GM21529 (cell line): ENCODE data around the gene ANO7.

ENCODE experiments used
- ATAC-seq: cut with Tn5 transposase; IDR thresholded peaks from one replicate; pipeline ENCODE4 v1.9.1; 2021; ENCODE audit not compliant: unreplicated experiment

Gene ANO7

DNA sequence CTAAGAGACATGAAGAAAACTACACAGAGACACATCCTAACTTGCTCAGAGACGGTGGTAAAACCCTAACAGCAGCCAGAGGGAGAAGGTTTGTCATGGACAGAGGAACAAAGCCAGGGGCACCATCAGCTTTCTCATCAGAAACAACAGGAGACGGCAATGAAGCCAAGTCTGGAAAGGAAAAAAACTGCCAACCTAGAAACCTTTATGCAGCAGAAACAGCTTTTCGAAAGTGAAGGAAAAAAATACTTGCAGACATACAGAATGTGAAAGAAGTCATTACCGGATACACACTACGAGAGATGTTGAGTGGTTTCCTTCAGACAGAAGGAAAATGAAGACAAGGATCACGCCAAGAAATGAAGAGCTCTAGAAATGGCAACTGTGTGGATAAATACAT lies 55.9 kb downstream of the ANO7 start:
- ATAC-seq, result no peak

DNA sequence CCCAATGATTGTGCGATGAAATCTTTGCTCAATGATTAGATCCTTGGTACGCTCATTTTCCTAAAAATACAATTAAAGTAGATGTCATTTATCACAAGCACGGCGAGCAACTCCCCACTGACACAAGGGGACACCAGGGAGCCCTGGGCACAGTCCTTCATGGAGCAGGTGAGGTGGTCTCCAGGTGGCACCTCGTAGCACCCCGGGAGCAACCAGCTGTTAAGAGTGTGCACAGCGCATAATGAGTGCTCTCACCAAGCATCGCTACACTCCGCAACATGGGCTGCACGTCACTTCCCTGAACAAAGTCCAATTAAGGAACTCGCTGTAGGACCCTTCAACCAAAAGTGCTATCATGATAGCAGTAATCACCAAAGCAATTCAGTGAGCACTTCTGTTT lies 59.8 kb downstream of the ANO7 start:
- no peak for ATAC-seq

DNA sequence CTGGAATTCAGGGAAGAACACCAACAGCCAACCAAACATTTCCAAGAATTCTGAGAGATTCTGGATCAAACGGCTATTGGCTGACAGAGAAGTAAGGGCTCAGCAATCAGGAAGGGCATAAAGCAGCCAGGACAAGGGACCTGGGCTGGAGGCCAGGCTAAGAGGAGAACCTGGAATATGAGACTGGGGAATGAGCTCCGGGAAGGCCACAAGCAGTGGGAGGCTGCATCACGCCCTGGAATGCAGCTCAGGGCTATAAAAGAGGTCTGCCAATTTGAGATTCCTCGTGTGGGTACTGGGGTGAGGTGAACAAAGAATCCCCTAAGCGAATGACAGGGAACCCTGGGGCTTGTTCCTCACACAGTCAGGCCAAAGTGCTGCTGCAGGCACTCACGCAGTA lies 60.4 kb downstream of the ANO7 start:
- no peak for ATAC-seq

DNA sequence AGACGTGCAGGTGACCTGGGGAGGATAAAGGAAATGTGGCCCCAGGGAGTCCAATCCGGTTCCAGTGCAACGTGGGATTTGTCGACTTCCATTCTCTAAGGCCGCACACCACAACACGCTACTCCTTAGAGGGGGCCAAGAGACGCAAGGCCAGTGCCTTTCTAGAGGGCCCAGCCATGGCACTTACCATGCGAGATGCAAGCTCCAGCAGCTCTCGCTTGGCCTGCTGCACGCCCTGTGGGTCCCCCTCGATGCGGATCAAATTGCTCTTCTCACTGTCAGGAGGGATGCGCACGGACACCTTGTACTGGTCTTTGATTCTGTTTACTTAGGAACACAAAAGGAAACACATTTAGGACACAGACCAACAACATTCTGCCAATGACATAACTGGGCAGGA lies 61.2 kb downstream of the ANO7 start:
- no peak for ATAC-seq

DNA sequence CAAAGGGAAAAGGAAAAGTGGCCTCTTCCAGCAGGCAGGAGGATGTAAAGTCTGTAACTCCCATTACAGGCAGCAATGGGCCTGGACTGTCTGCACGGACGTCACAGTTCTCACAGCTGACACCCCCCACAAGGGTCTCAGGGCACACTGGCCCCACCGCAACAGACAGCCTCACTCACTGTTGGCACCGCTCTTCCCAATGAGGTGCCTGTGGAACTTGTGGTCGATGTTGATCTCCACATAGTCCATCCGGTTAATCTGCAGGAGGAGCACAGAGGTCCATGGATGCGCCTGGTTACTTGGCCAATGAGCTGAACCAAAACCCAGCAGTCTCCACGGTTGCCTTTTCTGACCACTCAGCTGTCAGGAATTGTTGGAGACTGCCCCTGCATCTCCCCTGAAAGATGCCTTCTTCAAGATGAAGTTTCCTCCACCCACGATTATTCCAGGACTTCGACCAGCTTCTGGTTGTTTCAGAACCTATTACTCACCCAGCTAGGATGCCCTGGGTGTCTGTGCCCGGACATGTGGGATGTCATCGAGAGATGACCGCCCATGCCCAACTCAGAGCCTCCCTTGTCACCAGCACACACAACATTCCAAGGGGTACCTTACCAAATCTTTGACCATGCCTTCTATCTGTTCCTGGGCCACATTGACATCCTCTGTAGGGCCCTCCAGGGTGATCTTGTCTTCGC lies 64.5 kb downstream of the ANO7 start:
- ATAC-seq, result no peak

DNA sequence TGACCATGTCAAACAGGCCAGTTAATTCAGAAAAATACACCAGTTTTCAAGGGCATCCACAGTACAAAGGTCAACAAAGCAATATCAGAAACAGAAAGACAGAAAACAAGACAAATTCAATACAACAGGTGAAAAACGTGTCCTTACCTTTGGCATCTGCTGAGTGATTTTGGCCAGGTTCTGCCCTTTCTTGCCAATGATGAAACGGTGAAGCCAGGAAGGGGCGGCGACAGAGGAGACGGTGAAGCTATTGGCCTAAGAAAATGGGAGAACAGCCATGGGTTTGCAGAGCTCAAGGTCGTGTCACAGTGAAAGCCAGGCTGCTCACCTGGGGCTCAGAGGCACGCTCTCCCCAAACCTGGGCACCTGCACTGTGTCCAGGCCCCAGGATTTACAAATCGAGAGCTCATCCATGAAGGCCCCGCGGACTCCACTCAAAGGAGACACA lies 66.5 kb downstream of the ANO7 start:
- ATAC-seq, result no peak

DNA sequence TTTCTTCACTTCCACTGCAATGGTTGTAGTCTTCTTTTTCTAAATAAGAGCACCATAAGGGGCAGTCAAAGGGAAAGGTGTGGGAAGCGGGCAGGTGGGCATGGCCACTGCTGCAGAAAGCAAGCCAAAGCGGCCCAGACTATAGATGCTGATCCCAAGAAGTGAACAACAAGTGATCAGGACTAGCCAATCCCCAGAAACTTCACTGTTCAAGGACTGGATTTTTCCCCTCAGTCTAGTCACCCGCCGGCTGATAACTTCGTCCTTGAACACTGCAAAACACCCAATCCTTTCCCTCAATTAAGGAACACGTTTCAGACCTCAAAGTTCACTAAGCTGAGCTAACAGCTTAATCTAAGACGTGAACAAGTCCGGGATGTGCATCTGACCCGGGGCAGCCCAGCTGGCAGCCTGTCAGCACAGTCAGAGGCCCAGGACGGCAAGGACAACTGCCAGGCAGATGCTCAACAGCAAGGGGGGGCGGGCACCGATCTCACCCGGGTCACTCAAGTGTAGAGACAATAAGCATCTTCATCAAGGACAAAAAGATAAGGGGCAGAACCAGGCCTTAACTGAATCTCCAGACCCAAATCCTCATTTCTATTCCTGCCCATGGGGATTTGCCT lies 67.2 kb downstream of the ANO7 start:
- ATAC-seq, result no peak

DNA sequence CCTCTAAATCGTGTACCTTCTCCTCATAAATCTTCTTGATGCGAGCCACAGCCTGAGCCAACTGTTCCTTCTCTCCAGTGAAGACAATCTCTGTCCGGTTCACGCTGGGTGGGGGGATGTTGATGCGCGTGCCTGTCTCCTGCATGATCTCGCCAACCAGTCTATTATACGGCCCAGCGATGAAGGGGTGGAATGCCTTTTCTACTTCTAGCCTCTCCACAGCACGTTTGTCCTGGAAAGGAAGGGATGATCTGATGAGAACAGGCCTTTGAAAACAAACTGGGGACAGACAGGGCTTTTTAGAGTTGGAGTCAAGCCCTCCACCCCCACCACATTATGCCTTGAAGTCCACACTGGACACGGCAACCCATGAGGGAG lies 67.7 kb downstream of the ANO7 start:
- no peak for ATAC-seq

DNA sequence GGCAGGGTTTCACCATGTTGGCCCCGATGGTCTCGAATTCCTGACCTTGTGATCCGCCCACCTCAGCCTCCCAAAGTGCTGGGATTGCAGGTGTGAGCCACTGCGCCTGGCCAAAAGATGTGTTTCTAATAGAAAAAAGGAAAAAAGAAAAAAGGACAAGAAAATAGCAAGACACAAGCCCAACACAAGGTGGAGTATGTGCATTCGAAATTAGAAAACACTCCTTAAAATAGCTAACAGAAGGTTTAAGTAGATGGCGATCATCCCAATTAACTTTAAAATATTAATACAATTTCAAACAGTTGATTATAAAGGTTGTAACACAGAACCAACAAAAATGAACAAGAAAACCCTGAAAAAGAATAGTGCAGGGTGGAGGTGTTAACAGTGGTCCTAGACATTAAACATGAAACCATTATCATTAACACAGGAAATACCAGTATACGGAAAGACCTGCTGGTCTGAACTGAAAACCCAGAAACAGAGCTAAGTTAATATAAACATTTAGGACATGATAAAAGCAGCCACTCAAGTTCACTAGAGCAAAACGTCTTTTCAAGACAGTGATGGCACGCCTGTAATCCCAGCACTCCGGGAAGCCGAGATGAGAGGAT lies 69.0 kb downstream of the ANO7 start:
- ATAC-seq, result no peak

DNA sequence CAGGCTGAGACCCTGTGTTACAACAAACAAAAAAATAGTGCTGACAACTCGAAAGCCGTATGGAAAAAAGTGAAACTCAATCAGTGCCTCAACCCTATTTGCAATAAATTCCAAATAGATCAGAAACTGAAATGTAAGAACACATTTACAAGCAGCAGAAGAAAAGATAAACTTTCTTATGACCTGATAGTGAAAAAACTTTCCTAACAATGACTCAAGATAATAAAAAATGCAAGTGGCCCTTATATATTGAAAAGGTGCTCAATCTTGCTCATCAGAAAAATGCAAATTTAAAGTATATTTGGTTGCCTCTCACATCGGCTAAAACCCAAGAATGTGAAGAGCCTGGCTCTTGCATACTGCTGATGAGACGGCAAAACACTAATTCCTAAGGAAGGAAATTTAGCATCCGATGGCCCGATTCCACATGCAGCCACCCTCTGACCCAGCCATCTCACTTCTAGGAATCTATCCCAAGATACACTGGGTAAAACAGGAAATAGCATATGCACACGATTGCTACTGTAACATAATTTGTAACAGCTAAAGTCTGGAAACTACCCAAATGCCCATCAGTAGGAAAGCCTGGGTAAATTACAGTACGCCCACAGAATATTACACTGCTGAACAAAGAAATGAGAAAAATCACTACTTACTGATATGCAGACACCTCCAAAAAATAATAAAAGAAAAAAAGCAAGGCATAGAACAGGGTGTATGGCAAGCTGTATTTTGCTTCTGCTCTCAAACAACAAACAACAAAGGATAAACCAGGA lies 70.2 kb downstream of the ANO7 start:
- no peak for ATAC-seq

DNA sequence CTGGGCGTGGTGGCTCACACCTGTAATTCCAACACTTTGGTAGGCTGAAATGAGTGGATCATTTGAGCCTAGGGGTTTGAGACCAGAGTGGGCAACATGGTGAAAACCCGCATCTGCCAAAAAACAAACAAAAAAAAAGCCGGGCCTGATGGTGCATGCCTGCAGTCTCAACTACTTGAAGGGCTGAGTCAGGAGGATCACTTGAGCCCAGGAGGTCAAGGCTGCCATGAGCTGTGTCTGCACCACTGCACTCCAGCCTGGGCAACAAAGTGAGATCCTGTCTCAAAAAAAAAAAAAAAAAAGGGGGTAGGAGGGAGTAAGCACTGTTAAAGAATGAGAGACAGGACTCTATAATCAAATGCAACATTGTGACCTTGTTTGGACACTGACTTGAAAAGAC lies 72.4 kb downstream of the ANO7 start:
- no peak for ATAC-seq

DNA sequence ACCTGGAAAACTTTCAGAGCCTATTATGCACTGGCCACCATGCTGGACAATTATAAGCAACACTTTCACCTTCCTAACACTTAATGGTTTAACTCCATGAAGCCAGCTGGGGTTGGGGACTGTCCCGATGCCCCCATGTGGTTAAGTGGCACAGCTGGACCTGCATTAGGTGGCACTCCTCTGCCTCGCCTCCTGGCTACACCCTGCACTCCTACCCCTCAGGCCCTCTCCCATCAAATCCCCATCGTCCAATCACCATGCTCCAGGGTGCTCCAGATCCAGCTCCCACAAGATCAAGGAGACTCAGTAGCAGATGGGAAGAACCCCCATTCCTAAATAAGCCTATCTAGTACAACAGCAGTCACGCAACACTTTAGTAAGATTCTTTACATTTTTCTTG lies 73.2 kb downstream of the ANO7 start:
- no peak for ATAC-seq

DNA sequence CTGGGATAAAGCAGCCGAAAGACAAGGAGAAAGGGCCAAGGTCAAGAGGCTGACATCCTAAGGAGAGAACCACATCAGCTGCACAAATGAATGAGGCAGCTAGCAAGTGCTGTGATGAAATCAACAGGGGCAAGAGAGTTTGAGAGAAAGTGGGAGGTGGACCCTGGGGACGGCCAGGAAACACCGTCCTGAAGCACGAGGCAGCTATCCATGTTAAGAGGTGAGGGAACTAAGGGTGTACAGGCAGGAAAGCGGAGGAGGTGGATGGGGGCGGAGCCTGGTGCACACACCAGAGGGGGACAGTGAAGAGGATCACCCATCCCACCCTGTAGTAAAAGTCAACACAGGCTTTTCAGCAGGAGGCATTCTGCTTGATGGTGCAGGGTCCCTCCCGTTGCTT lies 74.6 kb downstream of the ANO7 start:
- ATAC-seq, result no peak

DNA sequence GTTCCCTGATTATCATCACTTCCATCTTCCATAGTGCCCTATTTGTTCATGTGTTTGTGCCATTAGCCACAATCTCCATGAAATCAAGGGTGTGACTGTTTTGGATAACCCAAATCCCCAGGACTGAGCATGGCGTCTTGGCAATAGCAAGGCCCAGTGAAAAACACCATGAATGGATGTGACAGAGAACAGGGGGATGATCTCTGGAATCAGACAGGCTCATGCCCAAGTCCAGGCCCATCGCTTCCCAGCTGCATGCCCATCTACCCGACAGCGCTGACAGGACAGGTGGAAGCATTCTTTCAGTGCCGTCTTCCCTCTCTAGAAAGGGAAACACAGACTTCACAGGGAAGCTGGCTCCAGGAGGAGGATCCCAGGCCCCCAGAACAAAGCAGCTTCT lies 77.0 kb downstream of the ANO7 start:
- no peak for ATAC-seq

DNA sequence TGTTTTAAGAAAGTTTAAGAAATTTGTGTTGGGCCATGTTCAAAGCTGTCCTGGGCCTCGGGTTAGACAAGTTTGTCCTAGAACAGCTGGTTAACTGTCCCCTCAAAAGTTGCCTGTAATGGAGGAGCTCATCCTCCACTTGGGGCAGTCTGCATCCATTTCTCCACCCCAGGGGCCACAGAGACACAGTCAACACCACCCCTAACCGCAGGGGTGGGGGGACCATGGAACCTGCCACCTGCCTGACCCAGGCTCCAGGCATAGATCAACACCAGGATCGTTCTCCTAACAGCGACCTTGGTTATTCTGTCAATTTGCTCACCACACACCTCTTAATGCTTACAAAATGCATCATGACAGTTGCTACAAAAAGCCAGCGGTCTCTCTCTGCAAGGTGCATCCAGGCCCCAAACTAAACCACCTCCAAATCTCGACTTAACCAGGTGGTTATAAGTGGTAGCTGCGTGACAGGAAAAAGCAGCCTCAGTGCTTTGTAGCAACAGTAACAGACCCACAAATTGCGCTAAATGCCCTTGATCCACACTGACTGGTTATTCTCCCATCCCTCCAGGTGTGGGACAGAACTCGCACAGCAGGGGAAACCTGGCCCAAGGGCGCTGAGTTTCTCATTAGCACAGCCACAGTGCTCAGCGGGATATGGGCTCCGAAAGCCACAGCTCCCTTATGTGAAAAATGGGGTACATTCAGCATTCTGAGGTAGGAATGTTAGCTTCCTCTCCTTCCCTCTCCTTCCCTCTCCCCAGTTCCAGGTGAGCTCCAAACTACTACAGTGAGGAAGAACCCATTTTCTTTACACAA lies 79.0 kb downstream of the ANO7 start:
- ATAC-seq, result no peak

DNA sequence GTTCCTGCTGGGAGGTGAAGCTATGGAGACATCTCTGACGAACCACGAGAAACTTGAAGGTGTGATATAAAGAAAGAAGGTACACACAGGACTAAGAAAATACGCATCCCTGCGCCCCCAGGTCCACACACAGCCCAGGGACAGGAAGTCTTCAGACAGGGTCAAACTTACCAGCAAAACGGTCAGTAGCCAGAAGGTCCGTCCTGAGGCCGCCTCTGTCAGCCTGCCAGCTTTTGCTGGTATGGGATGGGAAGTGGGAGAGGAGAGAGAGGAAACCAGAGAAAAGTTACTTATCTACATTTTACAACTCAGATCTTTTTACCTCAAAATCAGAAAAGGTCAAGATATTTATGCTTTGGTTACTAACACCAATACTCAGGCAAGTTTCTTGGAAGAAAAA lies 79.8 kb downstream of the ANO7 start:
- no peak for ATAC-seq

DNA sequence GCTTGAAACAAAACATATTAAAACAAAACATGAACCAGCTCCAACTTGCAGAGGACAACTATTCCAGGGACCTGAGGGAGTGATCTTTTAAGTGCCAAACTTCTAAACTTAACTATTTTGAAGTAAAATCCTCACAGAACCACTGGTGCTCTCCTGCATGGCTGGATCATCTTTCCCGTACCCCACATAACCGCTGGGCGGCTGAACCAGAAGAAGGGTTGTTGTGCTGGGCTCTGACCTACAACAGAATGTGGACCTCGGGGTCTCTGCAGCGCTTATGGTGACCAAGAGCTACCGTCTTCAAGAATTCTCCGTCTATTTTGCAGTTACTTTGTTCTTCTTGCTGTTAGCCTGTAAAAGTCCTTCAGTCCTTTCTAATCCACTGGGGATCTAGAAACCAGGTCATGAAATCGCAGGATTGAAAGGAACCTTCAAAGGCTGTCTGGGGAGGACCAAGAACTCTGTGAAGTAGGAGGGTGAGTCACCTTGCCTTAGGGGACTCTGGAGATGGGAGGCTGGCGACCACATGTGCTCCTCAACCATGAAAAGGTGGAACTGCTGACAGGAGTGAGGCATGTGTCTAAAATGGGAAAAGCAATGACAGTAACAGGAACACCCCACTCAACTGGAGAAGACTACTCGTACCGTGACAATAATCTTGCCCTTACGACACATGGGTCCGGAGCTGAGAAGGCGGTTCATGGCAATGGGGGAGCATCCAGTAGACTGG lies 80.4 kb downstream of the ANO7 start:
- no peak for ATAC-seq

DNA sequence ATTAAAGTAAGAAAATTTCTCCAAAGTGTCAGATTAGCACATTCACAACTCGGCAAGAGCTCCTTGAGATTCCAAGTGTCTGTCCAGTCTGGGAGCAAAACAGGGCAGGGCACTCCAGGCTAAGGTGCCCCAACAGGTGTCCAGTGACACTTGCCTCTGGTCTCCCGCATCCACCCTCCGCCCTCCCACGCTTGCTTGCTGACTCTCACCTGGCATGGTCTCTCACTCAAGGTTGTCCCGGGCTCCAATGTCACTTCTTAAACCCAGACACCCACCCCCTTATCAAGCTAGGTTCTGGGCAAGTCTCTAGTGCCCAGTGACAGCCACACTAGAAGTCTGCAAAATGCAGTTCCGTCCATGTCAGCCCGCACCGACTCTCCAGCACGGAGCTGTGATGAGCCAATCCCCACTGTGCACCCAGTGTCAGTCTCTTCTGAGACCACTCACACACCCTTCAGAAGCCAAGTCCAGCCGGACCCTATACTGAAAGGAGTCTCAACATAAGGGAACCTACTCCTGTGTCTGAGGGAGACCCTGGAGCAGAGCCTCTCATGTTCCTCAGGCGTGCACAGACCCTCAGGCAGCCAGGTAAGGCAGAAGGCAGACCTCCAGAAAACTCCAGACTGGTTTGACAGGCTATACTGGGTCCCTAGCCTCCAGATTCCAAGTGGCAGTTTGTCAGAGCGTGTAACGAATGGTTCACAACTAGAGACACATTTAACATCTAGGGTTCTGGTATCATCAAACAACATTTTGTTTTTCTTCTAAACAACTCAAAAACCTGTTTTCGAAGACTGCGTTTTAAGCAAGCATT lies 81.4 kb downstream of the ANO7 start:
- ATAC-seq, result no peak

DNA sequence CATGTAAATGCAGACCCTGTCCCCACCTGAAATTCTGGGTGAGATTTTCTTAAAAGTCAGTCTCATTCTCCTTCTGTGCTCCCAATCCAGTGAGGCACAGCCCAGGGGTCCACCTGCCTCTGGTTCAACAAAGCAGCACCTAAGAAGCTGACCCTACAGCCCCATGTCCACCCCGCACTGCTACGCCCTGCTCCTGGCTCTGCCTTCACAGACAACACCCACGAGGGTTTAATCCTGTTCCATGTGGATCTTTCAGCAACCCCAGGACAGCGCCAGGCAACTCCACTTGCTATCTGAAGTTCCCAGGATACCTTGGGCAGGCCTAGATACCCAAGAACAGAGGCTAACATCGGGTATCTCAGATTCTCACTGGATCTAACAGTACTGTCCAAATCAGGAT lies 82.1 kb downstream of the ANO7 start:
- no peak for ATAC-seq
